A549 (cell line): ENCODE data around the gene SLC2A13. TPM values are rescaled to one million over a fixed set of nuclear protein-coding genes. Genes with fewer than 3 reads are reported as not detected.

Experiments used
- ATAC-seq, 2 experiments: fragments of 200-7000 bp in 1 of 2; fragments of >200 bp in 1 of 2; cut with Nextera tagmentation in 1 of 2; cut with Tn5 transposase in 1 of 2; 3 replicates each; pipeline versions ENCODE4 v1.8.0 to v1.9.1; 2018 to 2020; ENCODE audit warnings: mild to moderate bottlenecking in 1 of 2, moderate library complexity in 1 of 2
- CTCF ChIA-PET: fragments of 300-600 bp; sonication (Branson Sonifier 250); formaldehyde crosslinking; extraction: SDS; loops from one replicate; lab custom pipeline; 2021; ENCODE audit warnings: antibody characterized with exemption, inconsistent platforms; lab: Yijun Ruan, JAX
- POLR2A ChIA-PET: fragments of 350-600 bp; formaldehyde crosslinking; extraction: SDS; loops from one replicate; lab custom pipeline; 2021; ENCODE audit warnings: antibody characterized with exemption, inconsistent platforms; lab: Yijun Ruan, JAX
- DNase-seq, 2 experiments: peaks; one replicate each; pipeline versions ENCODE4 v3.0.0 to v3.0.0-alpha.2; 2011 to 2016; ENCODE audit warnings: low read depth in 1 of 2, low spot score in 1 of 2
- FAIRE-seq: peaks from 2 replicates; lab custom pipeline; 2011; peaks lifted over from hg19 to GRCh38; lab: Jason Lieb, UNC
- H3K27ac ChIP-seq, 2 experiments: fragments of >200 bp; sonication (Bioruptor Twin); formaldehyde crosslinking; 3 replicates each; pipeline ENCODE4 v1.5.1; 2016 to 2017
- H3K4me1 ChIP-seq: fragments of >200 bp; sonication (Bioruptor Twin); formaldehyde crosslinking; 3 replicates; pipeline ENCODE4 v1.6.1; 2016
- H3K4me2 ChIP-seq: fragments of >200 bp; sonication (Bioruptor Twin); formaldehyde crosslinking; 3 replicates; pipeline ENCODE4 v1.6.1; 2016
- H3K4me3 ChIP-seq: fragments of >200 bp; sonication (Bioruptor Twin); formaldehyde crosslinking; 3 replicates; pipeline ENCODE4 v1.5.1; 2016
- H3K9me3 ChIP-seq: fragments of >200 bp; sonication (Bioruptor Twin); formaldehyde crosslinking; 3 replicates; pipeline ENCODE4 v1.6.1; 2016
- ATOH8 ChIP-seq: fragments of 250-450 bp; sonication (Bioruptor Pico); IDR thresholded peaks from 2 replicates; pipeline ENCODE4 v1.5.0; 2020; ENCODE audit warnings: low read depth, mild to moderate bottlenecking, moderate library complexity
- CBX8 ChIP-seq: fragments of 200-600 bp; sonication (generic); IDR thresholded peaks from 2 replicates; pipeline ENCODE4 v1.6.1; 2016
- CHD4 ChIP-seq: fragments of 200-600 bp; sonication (generic); IDR thresholded peaks from 2 replicates; pipeline ENCODE4 v1.6.1; 2016; ENCODE audit warnings: antibody characterized with exemption, mild to moderate bottlenecking, borderline replicate concordance
- FOXS1 ChIP-seq: fragments of 250-450 bp; sonication (Bioruptor Pico); IDR thresholded peaks from 2 replicates; pipeline ENCODE4 v1.5.0; 2020; ENCODE audit warnings: mild to moderate bottlenecking, moderate library complexity
- GATA3 ChIP-seq: IDR thresholded peaks from 2 replicates; pipeline ENCODE4 v1.6.1; 2012; ENCODE audit warnings: borderline replicate concordance
- HOXB5 ChIP-seq: fragments of 250-450 bp; sonication (Bioruptor Pico); IDR thresholded peaks from 2 replicates; pipeline ENCODE4 v1.5.0; 2020; ENCODE audit warnings: mild to moderate bottlenecking, moderate library complexity
- JUNB ChIP-seq: fragments of >200 bp; sonication (Bioruptor Twin); formaldehyde crosslinking; IDR thresholded peaks from 2 replicates; pipeline ENCODE4 v1.6.1; 2016
- KDM1A ChIP-seq: fragments of 200-600 bp; sonication (generic); IDR thresholded peaks from 2 replicates; pipeline ENCODE4 v1.6.1; 2016; ENCODE audit warnings: low read depth, mild to moderate bottlenecking
- NPAS2 ChIP-seq: fragments of 250-450 bp; sonication (Bioruptor Pico); IDR thresholded peaks from 2 replicates; pipeline ENCODE4 v1.8.0; 2022; ENCODE audit warnings: mild to moderate bottlenecking, moderate library complexity, borderline replicate concordance
- PBX3 ChIP-seq: IDR thresholded peaks from 2 replicates; pipeline ENCODE4 v1.6.1; 2012
- RCOR1 ChIP-seq: fragments of 150-350 bp; IDR thresholded peaks from 2 replicates; pipeline ENCODE4 v1.6.1; 2014; ENCODE audit warnings: antibody characterized with exemption, low read length, low read depth
- SMC3 ChIP-seq: fragments of >200 bp; sonication (Bioruptor Twin); formaldehyde crosslinking; IDR thresholded peaks from 3 replicates; pipeline ENCODE4 v1.6.1; 2018; ENCODE audit warnings: inconsistent platforms
- USF2 ChIP-seq: fragments of 450-650 bp; IDR thresholded peaks from 2 replicates; pipeline ENCODE4 v1.6.1; 2014; ENCODE audit warnings: antibody characterized with exemption
- ZC3H11A ChIP-seq: fragments of 450-650 bp; IDR thresholded peaks from 2 replicates; pipeline ENCODE4 v1.6.1; 2014; ENCODE audit warnings: antibody characterized with exemption, mild to moderate bottlenecking
- ZFP36 ChIP-seq: fragments of 450-650 bp; IDR thresholded peaks from 2 replicates; pipeline ENCODE4 v1.6.1; 2014; ENCODE audit warnings: borderline replicate concordance; ENCODE audit not compliant: partially characterized antibody
- ZSCAN20 ChIP-seq: fragments of 250-450 bp; sonication (Bioruptor Pico); IDR thresholded peaks from 2 replicates; pipeline ENCODE4 v1.8.0; 2022; ENCODE audit warnings: mild to moderate bottlenecking, moderate library complexity
- WGBS: methylation state at CpG from one replicate; pipeline ENCODE4 v1.1.6; 2017; ENCODE audit errors: missing lambda C conversion rate; 5-methylcytosine and 5-hydroxymethylcytosine counted together
- polyA plus RNA-seq, 4 experiments: library from polyadenylated mRNA; depleted of rRNA in 3 of 4; stranded (reverse); fragments of >200 nt; fragmentation: RNase III in 1 of 4; extraction: RNeasy Plus Mini Kit Qiagen cat#74134 plus additional on column Dnase treatment in 1 of 4; gene quantifications; 2 replicates in 3 of 4; 3 replicates in 1 of 4; pipeline ENCODE4 v1.2.3, GENCODE V29; 2011 to 2017
- TF ChIP-seq, protein P1 (sequence below): fragments of 250-450 bp; sonication (Bioruptor Pico); IDR thresholded peaks from 2 replicates; pipeline ENCODE4 v1.5.0; 2021; ENCODE audit warnings: mild to moderate bottlenecking, moderate library complexity, borderline replicate concordance
- TF ChIP-seq, protein P2 (sequence below): IDR thresholded peaks from 2 replicates; pipeline ENCODE4 v1.6.1; 2012; ENCODE audit warnings: low read depth, borderline replicate concordance

Gene SLC2A13
- polyA plus RNA-seq, 2 of the 4 experiments (the other 2 are of a cell fraction): 4.5 to 8.2 TPM

GRCh38 chr12:39988574-39988973 lies 117.3 kb downstream of the SLC2A13 start:
- TF ChIP-seq KDM1A (no peak), NPAS2 (no peak), JUNB (no peak), SMC3 (no peak), PBX3 (no peak), CBX8 (no peak), ZFP36 (no peak), USF2 (no peak), ZC3H11A (no peak)
- DNase-seq: no peak
- H3K4me1 ChIP-seq: no peaks in the 10 kb centered on the region
- ChIA-PET POLR2A (no interaction called here), CTCF (interaction anchor here (1.0 kb wide), 1 partner anchor 12 kb away, joined by 3 read pairs; no protein-coding TSS in a partner anchor)
- no peak overlapping the region for H3K4me2 ChIP-seq
- no peak for FAIRE-seq
- 93% methylated on average over 2 of the region's 2 CpGs for WGBS
- no peaks in the 10 kb centered on the region for H3K9me3 ChIP-seq
- H3K4me3 ChIP-seq: no peak overlapping the region
- ATAC-seq: no peak
- no peak overlapping the region for H3K27ac ChIP-seq

DNA sequence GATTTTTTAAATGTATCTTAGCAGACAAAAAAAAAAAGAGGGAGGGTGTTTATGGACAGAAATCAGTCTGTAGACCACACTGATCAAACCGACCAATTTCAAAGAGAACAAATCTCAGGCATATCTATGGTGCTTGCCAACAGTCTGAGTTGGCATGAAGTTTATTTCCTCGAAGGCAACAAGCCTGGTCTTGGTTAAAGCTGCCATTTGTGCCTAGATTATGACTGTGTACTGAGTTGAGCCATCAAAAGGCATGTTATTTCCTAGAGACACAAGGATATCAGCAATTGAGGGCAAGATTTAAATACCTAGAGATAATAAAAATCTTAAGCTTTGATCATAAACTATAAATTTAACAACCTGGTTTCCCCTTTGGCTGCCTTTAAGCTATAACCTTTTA lies 119.2 kb downstream of the SLC2A13 start:
- H3K27ac ChIP-seq: no peak overlapping the region
- H3K4me3 ChIP-seq: no peak overlapping the region
- no peak overlapping the region for H3K4me2 ChIP-seq
- ATAC-seq: no peak
- DNase-seq: no peak
- no peak for FAIRE-seq
- no peak for TF ChIP-seq HOXB5 (CRISPR knock-in tag)
- no peak for TF ChIP-seq SMC3
- TF ChIP-seq, protein P1, sequence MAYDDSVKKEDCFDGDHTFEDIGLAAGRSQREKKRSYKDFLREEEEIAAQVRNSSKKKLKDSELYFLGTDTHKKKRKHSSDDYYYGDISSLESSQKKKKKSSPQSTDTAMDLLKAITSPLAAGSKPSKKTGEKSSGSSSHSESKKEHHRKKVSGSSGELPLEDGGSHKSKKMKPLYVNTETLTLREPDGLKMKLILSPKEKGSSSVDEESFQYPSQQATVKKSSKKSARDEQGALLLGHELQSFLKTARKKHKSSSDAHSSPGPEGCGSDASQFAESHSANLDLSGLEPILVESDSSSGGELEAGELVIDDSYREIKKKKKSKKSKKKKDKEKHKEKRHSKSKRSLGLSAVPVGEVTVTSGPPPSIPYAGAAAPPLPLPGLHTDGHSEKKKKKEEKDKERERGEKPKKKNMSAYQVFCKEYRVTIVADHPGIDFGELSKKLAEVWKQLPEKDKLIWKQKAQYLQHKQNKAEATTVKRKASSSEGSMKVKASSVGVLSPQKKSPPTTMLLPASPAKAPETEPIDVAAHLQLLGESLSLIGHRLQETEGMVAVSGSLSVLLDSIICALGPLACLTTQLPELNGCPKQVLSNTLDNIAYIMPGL: no peak
- TF ChIP-seq FOXS1: no peak
- no peak for TF ChIP-seq GATA3
- no peak for TF ChIP-seq PBX3
- no peak for TF ChIP-seq CHD4
- WGBS: 48% methylated on average over 2 of the region's 2 CpGs
- H3K4me1 ChIP-seq: no peaks in the 10 kb centered on the region
- no peaks in the 10 kb centered on the region for H3K9me3 ChIP-seq
- CTCF ChIA-PET: interaction anchor here (1.2 to 1.3 kb wide), 2 partner anchors 117 to 222 kb away, joined by 3 to 4 read pairs; no protein-coding TSS in a partner anchor
- POLR2A ChIA-PET: no interaction called here

DNA sequence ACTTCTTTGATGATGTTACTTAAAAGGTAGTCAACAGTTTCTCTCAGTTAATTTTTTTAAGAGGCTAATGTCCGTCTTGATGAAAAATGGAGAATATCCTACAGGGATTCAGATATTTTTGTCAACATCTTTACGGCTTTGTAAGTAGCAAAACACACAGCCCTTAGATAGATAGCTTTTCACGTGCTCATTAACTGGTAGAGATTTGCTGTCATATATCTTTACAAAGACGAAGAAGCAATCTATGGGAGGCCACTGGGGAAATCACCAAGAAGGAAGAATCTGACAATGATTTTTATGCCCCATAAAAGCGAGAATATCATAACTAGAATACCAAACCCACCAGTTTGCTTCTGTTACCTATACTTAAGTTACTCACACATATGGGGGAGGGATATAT lies 121.2 kb downstream of the SLC2A13 start:
- no peak overlapping the region for H3K27ac ChIP-seq
- H3K4me2 ChIP-seq: no peak overlapping the region
- DNase-seq (no peak), FAIRE-seq (no peak), ATAC-seq (no peak)
- WGBS: 86% methylated on average over 5 of the region's 5 CpGs
- CTCF ChIA-PET: no interaction called here
- TF ChIP-seq ZSCAN20 (CRISPR knock-in tag) (no peak), RCOR1 (no peak), ATOH8 (CRISPR knock-in tag) (no peak)
- TF ChIP-seq, protein P2, sequence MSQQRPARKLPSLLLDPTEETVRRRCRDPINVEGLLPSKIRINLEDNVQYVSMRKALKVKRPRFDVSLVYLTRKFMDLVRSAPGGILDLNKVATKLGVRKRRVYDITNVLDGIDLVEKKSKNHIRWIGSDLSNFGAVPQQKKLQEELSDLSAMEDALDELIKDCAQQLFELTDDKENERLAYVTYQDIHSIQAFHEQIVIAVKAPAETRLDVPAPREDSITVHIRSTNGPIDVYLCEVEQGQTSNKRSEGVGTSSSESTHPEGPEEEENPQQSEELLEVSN: no peak
- no peak overlapping the region for H3K4me3 ChIP-seq
- H3K9me3 ChIP-seq: no peaks in the 10 kb centered on the region
- POLR2A ChIA-PET: no interaction called here
- H3K4me1 ChIP-seq: no peaks in the 10 kb centered on the region
